K562 (cell line): ENCODE data around the gene ARL5C. TPM values are rescaled to one million over a fixed set of nuclear protein-coding genes. Genes with fewer than 3 reads are reported as not detected.
A peak's percentile ranks its signal among the peaks of the same experiment; 100 is the strongest.

Experiments
- CBX3 ChIP-seq, 2 experiments: IDR thresholded peaks; 1 replicate in 1 of 2; 2 replicates in 1 of 2; pipeline ENCODE4 v1.6.1; 2012; ENCODE audit warnings: inconsistent platforms in 2 of 2, low read length in 2 of 2, borderline replicate concordance in 1 of 2, control low read depth in 1 of 2
- FOXM1 ChIP-seq, 2 experiments: fragments of 450-650 bp in 1 of 2; sonication (generic) in 1 of 2; formaldehyde crosslinking in 1 of 2; IDR thresholded peaks; 2 replicates each; pipeline versions ENCODE4 v1.6.1 to v1.9.0; 2017 to 2022; ENCODE audit warnings: low read depth in 2 of 2, mild to moderate bottlenecking in 2 of 2, missing genetic modification reagents in 1 of 2, moderate library complexity in 1 of 2
- HMG20A ChIP-seq: fragments of 450-650 bp; formaldehyde crosslinking; conservative IDR thresholded peaks from 2 replicates; pipeline ENCODE4 v1.4.0; 2020; ENCODE audit warnings: mild to moderate bottlenecking, mixed read lengths
- IRF2 ChIP-seq: sonication (generic); formaldehyde crosslinking; IDR thresholded peaks from 2 replicates; pipeline ENCODE4 v1.8.1; 2022; ENCODE audit warnings: mild to moderate bottlenecking, missing genetic modification reagents
- MGA ChIP-seq: fragments of 450-650 bp; IDR thresholded peaks from 2 replicates; pipeline ENCODE4 v1.6.1; 2016; ENCODE audit warnings: mild to moderate bottlenecking, moderate library complexity
- NFE2L1 ChIP-seq: fragments of 450-650 bp; IDR thresholded peaks from 2 replicates; pipeline ENCODE4 v1.6.1; 2016; ENCODE audit warnings: missing genetic modification characterization, low read depth, mild to moderate bottlenecking, missing compliant biosample characterization, moderate library complexity, borderline replicate concordance
- PYGO2 ChIP-seq: fragments of 450-650 bp; IDR thresholded peaks from 2 replicates; pipeline ENCODE4 v1.6.1; 2016; ENCODE audit warnings: mild to moderate bottlenecking, missing genetic modification characterization, moderate library complexity, missing compliant biosample characterization
- TCF15 ChIP-seq: fragments of 250-450 bp; sonication (Bioruptor Pico); IDR thresholded peaks from 2 replicates; pipeline ENCODE4 v1.8.0; 2022; ENCODE audit warnings: moderate library complexity, mild to moderate bottlenecking, inconsistent platforms
- ZNF263 ChIP-seq: sonication (generic); formaldehyde crosslinking; IDR thresholded peaks from 2 replicates; pipeline ENCODE4 v1.8.0; 2022; ENCODE audit warnings: mild to moderate bottlenecking, missing genetic modification reagents, borderline replicate concordance
- ZNF316 ChIP-seq: fragments of 450-650 bp; IDR thresholded peaks from 2 replicates; pipeline ENCODE4 v1.6.1; 2016
- ZNF518B ChIP-seq: fragments of 250-450 bp; sonication (Bioruptor Pico); IDR thresholded peaks from 2 replicates; pipeline ENCODE4 v1.5.0; 2021; ENCODE audit warnings: mild to moderate bottlenecking, moderate library complexity
- polyA plus RNA-seq, 8 experiments: library from polyadenylated mRNA; depleted of rRNA in 4 of 8; stranded (reverse) in 5 of 8; unstranded in 3 of 8; fragments of >200 nt; fragmentation: Nextera tagmentation in 2 of 8; fragmentation: Illumina TruSeq in 1 of 8; extraction: Ambion mirVana in 2 of 8; extraction: Trizol in 1 of 8; gene quantifications; 2 replicates each; pipeline versions ENCODE4 v1.2.1 to v1.2.3, GENCODE V29; 2011 to 2014; ENCODE audit warnings: inconsistent platforms in 1 of 8, missing spikeins in 1 of 8
- total RNA-seq, 7 experiments: library from RNA; depleted of rRNA in 6 of 7; stranded (reverse); fragments of >200 nt in 6 of 7; fragmentation: Illumina TruSeq in 2 of 7; extraction: Trizol in 2 of 7; gene quantifications; 2 replicates each; pipeline versions ENCODE4 v1.2.1 to v1.2.3, GENCODE V29; 2011 to 2021; ENCODE audit warnings: low replicate concordance in 1 of 7

ARL5C gene
- total and polyA plus RNA-seq, 9 of the 15 experiments (the other 6 are each of a cell fraction or from before 2014, with no cell fraction given): not detected

GRCh38 chr17:39115135-39115534 is 50.8 kb downstream of the ARL5C start (continued):
- TF ChIP-seq CBX3 (IDR thresholded peaks at IDR 0.05; ENCODE audit: borderline replicate concordance in 1 of 2, low read length in 2 of 2): no peak
- no peak for TF ChIP-seq HMG20A (CRISPR knock-in tag)
- peak; percentile 69 for TF ChIP-seq NFE2L1
- no peak for TF ChIP-seq ZNF263 (CRISPR knock-in tag)
- peak; percentile 90 for TF ChIP-seq ZNF316
- TF ChIP-seq TCF15 (CRISPR knock-in tag): no peak
- no peak for TF ChIP-seq IRF2 (CRISPR knock-in tag)
- no peak for TF ChIP-seq ZNF518B
- no peak for TF ChIP-seq FOXM1 (IDR thresholded peaks at IDR 0.05; ENCODE audit: low read depth)
- no peak for TF ChIP-seq FOXM1 (CRISPR knock-in tag; IDR thresholded peaks at IDR 0.05; ENCODE audit: low read depth)
- no peak for TF ChIP-seq PYGO2
- TF ChIP-seq MGA: no peak
